PC-9 (cell line): ENCODE measurements around the gene MBTPS2.

Experiments used
- EZH2 ChIP-seq: fragments of 200-600 bp; sonication (generic); IDR thresholded peaks from 2 replicates; pipeline ENCODE4 v1.8.0; 2017; ENCODE audit warnings: antibody characterized with exemption, low read depth
- TF ChIP-seq, protein P1 (sequence below): fragments of 200-600 bp; sonication (generic); conservative IDR thresholded peaks from 2 replicates; pipeline ENCODE4 v1.6.1; 2017; ENCODE audit warnings: mixed run types, antibody characterized with exemption, mild to moderate bottlenecking, moderate library complexity

DNA sequence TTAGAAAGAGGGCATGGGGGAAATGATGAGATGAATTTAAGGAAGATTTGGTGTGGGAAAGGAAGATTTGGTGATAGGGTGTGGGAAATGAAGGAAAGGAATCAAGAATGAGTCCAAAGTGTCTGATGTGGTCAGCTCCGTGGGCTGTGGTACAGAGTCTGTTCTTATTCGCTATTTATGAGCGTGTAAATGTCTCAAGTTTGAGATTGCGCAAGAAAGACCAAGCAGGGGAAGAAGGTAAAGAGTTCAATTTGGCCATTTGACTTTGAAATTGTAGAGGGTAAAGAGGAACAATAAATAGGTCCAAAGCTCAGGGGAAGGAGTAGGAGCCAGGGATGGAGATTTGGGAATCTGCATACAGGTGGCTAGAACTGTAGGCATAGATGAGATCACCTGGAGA lies 89.8 kb downstream of the MBTPS2 start:
- TF ChIP-seq, protein P1, sequence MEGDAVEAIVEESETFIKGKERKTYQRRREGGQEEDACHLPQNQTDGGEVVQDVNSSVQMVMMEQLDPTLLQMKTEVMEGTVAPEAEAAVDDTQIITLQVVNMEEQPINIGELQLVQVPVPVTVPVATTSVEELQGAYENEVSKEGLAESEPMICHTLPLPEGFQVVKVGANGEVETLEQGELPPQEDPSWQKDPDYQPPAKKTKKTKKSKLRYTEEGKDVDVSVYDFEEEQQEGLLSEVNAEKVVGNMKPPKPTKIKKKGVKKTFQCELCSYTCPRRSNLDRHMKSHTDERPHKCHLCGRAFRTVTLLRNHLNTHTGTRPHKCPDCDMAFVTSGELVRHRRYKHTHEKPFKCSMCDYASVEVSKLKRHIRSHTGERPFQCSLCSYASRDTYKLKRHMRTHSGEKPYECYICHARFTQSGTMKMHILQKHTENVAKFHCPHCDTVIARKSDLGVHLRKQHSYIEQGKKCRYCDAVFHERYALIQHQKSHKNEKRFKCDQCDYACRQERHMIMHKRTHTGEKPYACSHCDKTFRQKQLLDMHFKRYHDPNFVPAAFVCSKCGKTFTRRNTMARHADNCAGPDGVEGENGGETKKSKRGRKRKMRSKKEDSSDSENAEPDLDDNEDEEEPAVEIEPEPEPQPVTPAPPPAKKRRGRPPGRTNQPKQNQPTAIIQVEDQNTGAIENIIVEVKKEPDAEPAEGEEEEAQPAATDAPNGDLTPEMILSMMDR, result no peak
- TF ChIP-seq EZH2, result no peak
